Measurements from ENCODE around the gene POU6F2. TPM values are rescaled to one million over a fixed set of nuclear protein-coding genes. Genes with fewer than 3 reads are reported as not detected.

Gene POU6F2
- total RNA-seq, 4 donors from 2014 or later, result 0.91 TPM; not detected in 3

GRCh38 chr7:39022796-39023195 is 45.1 kb downstream of the POU6F2 start:
- Histone ChIP-seq H3K27me3 (no peaks in the 10 kb centered on the region), H3K9me3 (no peaks in the 10 kb centered on the region), H3K36me3 (no peaks in the 10 kb centered on the region), H3K4me1 (no peaks in the 10 kb centered on the region), H3K4me3 (no peak overlapping the region), H3K27ac (no peak overlapping the region)
- TF ChIP-seq POLR2A (IDR thresholded peaks at IDR 0.05), result no peak
- intact Hi-C loops (cut with DNase I; ENCODE audit: low total_unique reads), result no loop called here
- no peak for DNase-seq

- TF ChIP-seq CTCF (IDR thresholded peaks at IDR 0.05) (no peak), POLR2A (IDR thresholded peaks at IDR 0.05) (no peak)
- Histone ChIP-seq H3K4me1 (no peaks in the 10 kb centered on the region), H3K9me3 (no peaks in the 10 kb centered on the region), H3K4me3 (no peak overlapping the region), H3K27me3 (no peaks in the 10 kb centered on the region), H3K27ac (no peak overlapping the region), H3K36me3 (no peaks in the 10 kb centered on the region)
- intact Hi-C loops (cut with DNase I; ENCODE audit: low total_unique reads), result no loop called here
- no peak for DNase-seq
Observed at GRCh38 chr7:39027491-39027890, 49.8 kb downstream of the POU6F2 start.

- Histone ChIP-seq H3K27ac (no peak overlapping the region), H3K4me1 (no peaks in the 10 kb centered on the region), H3K9me3 (no peaks in the 10 kb centered on the region), H3K4me3 (no peak overlapping the region), H3K27me3 (no peaks in the 10 kb centered on the region), H3K36me3 (no peaks in the 10 kb centered on the region)
- no peak for DNase-seq
- TF ChIP-seq POLR2A (IDR thresholded peaks at IDR 0.05) (no peak), CTCF (IDR thresholded peaks at IDR 0.05) (no peak)
- intact Hi-C loops (cut with DNase I; ENCODE audit: low total_unique reads), result no loop called here
Observed at GRCh38 chr7:39033885-39034624, 56.3 kb downstream of the POU6F2 start.

GRCh38 chr7:39035156-39035555 is 57.4 kb downstream of the POU6F2 start:
- no peaks in the 10 kb centered on the region for H3K27me3 ChIP-seq
- no peak for DNase-seq
- H3K4me3 ChIP-seq, result no peak overlapping the region
- no peak overlapping the region for H3K27ac ChIP-seq
- intact Hi-C loops (cut with DNase I; ENCODE audit: low total_unique reads), result no loop called here
- H3K4me1 ChIP-seq, result no peaks in the 10 kb centered on the region
- TF ChIP-seq POLR2A (IDR thresholded peaks at IDR 0.05) (no peak), CTCF (IDR thresholded peaks at IDR 0.05) (no peak)
- H3K36me3 ChIP-seq, result no peaks in the 10 kb centered on the region
- no peaks in the 10 kb centered on the region for H3K9me3 ChIP-seq

GRCh38 chr7:39035903-39036302 is 58.2 kb downstream of the POU6F2 start:
- Histone ChIP-seq H3K4me3 (no peak overlapping the region), H3K4me1 (no peaks in the 10 kb centered on the region), H3K27me3 (no peaks in the 10 kb centered on the region), H3K36me3 (no peaks in the 10 kb centered on the region), H3K27ac (no peak overlapping the region), H3K9me3 (no peaks in the 10 kb centered on the region)
- DNase-seq, result no peak
- intact Hi-C loops (cut with DNase I; ENCODE audit: low total_unique reads), result no loop called here
- TF ChIP-seq CTCF (IDR thresholded peaks at IDR 0.05) (no peak), POLR2A (IDR thresholded peaks at IDR 0.05) (no peak)
